HL-60/S4 treated with retinoic acid at 250 ng/mL for 4 days and 3 days (cell line): ENCODE measurements around the gene FAM47E.
"Not testable (repeated sequence)": the region's sequence is repeated elsewhere in the genome, so short reads cannot be mapped to it uniquely, and the experiment has no call there.

ENCODE experiments used
- in situ Hi-C: fragments of 300-500 bp; cut with MboI; formaldehyde crosslinking; loops from 2 replicates; pipeline ENCODE4 v1.7.0; 2022; ENCODE audit warnings: low sequenced_read_pairs

FAM47E gene

GRCh38 chr4:76224171-76224570 lies 27.4 kb upstream of the FAM47E start:
- in situ Hi-C loops: no loop called here

GRCh38 chr4:76226418-76226817 lies 25.1 kb upstream of the FAM47E start:
- in situ Hi-C loops: no loop called here

DNA sequence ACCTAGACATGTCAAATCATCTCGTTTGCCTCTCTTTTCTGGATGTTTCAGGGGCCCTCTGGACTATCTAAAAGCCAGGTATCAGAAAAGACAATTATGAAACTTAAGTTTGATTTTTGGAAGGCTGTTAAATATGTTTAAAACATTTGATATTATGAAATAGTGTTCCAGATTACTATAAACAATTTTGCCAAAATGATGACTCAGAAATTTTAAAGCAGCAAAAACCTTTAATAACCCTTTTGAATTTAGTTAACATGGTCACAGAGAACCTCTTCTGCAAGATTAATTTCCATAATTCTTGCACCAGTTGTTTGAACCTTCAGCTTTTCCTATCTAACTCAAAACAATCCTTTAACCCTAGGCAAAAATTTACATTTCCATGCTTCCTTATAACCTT lies 18.8 kb upstream of the FAM47E start:
- in situ Hi-C loops: no loop called here

- in situ Hi-C loops: no loop called here
Observed at GRCh38 chr4:76233083-76233482, 18.4 kb upstream of the FAM47E start.

GRCh38 chr4:76233529-76233928 lies 18.0 kb upstream of the FAM47E start:
- in situ Hi-C loops: no loop called here

- in situ Hi-C loops: no loop called here
Observed at GRCh38 chr4:76233967-76234678, 17.4 kb upstream of the FAM47E start.

DNA sequence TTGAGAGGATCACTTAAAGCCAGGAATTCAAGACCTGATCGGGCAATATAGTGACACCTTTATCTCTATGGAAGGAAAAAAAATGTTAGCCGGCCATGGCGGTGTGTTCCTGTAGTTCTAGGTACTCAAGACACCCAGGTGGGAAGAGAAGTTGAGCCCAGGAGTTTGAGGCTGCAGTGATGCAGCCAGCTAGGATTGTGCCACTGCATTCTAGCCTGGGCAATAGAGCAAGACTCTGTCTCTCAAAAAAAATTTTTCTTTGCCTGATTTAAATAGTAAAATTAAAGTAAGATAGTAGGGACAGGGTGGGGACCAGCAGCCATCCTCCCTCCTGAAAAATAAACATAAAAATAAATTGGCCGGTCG lies 16.9 kb upstream of the FAM47E start:
- in situ Hi-C loops: no loop called here

DNA sequence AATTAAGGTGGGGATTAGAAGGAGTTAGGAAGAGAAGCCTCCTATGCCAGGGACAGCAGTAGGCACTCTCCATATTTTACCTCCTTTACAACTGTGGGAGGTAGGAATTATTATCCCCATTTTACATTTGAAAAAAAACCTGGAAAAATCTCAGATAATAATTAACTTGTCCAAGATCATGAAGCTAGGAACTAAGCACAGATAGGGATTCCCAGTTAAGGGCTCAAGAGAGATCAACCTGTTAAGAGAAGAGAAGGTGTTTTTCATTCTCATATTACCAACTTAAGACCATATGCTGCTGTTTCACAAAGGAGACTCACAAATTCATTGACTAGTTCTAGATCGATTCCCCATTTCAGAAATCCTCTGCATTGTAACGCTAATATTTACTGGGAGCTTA lies 16.1 kb upstream of the FAM47E start:
- in situ Hi-C loops: no loop called here

DNA sequence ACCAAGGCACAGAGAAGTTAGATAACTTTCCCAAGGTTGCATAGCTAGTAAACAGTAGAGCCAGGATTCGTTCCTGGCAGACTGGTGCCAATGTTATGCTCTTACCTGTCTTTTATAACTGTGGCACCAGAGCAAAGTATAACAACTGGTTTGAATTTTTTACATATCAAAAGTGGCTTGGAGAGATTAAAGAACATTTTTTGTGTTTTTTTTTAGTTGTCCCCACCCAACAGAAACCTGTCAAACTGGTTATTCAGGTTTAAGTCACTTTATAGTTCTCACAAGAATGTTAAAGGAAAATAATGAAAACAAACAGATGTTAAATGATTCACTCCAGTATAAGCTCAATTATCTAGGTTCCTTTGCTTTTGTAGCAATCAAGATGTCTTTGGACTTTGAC lies 15.6 kb upstream of the FAM47E start:
- in situ Hi-C loops: no loop called here

GRCh38 chr4:76238236-76238635 lies 13.3 kb upstream of the FAM47E start:
- in situ Hi-C loops: no loop called here

DNA sequence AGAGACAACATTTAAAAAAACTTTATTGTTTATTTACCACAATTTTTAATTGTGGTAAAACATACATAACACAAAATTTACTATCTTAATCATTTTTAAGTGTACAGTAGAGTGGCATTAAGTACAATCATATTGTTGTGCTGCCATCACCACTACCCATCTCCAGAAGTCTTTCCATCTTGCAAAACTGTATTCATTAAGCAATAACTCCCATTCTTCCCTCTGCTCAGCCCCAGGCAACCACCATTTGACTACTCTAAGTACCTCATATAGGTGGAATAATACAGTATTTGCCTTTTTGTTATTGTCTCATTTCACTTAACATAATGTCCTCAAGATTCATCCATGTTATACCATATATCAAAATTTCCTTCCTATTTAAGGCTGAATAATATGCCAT lies 12.8 kb upstream of the FAM47E start:
- in situ Hi-C loops: no loop called here

- in situ Hi-C loops: no loop called here
Observed at GRCh38 chr4:76240236-76240635, 11.3 kb upstream of the FAM47E start.

DNA sequence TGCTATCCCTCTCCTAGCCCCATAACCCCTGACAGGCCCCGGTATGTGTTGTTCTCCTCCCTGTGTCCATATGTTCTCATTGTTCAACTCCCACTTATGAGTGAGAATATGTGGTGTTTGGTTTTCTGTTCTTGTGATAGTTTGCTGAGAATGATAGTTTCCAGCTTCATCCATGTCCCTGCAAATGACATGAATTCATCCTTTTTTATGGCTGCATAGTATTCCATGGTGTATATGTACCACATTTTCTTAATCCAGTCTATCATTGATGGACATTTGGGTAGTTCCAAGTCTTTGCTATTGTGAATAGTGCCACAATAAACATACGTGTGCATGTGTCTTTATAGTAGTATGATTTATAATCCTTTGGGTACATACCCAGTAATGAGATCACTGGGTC lies 7.6 kb upstream of the FAM47E start:
- in situ Hi-C loops: not testable (repeated sequence)

GRCh38 chr4:76246025-76246424 lies 5.5 kb upstream of the FAM47E start:
- in situ Hi-C loops: no loop called here

DNA sequence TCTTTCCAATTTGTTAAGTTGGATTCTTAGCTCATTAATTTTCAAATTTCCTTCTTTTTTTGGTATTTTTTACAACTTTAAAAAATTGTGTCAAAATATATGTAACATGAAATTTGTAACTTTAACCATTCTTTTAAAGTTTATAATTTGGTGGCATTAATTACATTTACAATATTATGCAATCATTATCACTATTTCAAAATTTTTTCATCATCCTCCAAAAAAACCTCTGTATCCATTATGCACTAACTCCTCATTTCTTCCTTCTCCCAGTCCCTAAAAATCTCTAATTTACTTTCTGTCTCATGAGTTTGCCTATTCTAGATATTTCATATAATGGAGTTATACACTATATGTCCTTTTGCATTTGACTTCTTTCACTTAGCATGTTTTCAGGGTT lies 4.7 kb upstream of the FAM47E start:
- in situ Hi-C loops: no loop called here

DNA sequence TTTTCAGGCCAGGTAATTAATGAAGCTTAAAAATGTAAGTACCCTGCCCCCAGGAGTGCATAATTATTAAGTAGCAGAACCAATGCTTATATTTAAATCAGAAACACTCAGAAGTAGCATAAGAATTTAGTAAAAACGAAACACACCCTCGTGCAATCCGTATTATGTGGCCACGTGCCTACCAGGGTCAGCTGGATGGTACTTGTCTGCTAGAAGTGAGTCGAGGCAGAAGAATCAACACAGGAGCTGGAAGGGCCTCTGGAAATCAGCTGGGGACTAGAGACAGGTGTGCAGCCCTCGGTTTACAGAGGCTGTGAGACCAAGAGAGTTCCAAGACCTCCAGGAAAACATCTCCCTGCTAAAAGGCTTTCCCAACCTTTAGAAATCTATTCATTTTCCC lies 559 bp upstream of the FAM47E start:
- in situ Hi-C loops: no loop called here

DNA sequence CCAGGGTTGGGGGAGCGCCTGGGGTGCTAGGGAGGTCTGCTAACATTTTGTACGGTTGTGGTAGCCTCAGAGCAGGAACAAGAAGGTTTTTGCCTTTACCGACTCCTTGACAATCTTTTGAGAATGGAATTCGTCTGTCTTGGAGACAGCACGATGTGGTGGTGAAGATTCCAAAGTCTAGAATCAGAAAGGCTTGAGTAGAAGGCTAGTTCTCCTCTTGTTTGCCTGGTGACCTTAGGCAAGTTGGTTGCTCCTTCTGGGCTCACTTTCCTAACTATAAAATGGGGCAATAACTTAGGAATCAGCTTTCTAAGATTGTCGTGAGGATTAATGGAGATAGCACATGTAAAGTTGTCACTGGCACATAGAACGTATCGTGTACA lies 741 bp downstream of the FAM47E start:
- in situ Hi-C loops: no loop called here

- in situ Hi-C loops: no loop called here
Observed at GRCh38 chr4:76253511-76253910, 2.0 kb downstream of the FAM47E start.

GRCh38 chr4:76256032-76256431 lies 4.5 kb downstream of the FAM47E start:
- in situ Hi-C loops: no loop called here

DNA sequence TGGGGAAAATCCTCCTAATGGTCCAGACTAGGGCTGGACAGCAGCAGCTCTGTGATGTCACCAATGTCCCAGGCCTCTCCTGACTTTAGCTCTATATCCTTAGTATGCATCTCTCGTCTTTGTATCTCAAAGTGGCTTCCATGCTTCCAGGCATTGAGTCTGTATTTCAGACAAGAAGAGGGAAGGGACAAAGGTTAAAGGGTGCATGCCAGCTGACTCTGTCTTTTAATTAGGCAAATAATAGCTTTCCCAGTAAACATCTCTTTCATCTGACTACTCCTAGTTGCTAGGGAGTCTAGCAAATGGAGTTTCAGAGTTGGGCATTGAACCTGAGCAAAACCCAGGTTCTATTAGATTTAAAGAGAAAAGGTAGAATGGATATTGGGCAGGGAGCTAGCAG lies 5.4 kb downstream of the FAM47E start:
- in situ Hi-C loops: no loop called here

GRCh38 chr4:76257824-76258223 lies 6.3 kb downstream of the FAM47E start:
- in situ Hi-C loops: no loop called here

- in situ Hi-C loops: no loop called here
Observed at GRCh38 chr4:76260571-76260970, 9.1 kb downstream of the FAM47E start.

DNA sequence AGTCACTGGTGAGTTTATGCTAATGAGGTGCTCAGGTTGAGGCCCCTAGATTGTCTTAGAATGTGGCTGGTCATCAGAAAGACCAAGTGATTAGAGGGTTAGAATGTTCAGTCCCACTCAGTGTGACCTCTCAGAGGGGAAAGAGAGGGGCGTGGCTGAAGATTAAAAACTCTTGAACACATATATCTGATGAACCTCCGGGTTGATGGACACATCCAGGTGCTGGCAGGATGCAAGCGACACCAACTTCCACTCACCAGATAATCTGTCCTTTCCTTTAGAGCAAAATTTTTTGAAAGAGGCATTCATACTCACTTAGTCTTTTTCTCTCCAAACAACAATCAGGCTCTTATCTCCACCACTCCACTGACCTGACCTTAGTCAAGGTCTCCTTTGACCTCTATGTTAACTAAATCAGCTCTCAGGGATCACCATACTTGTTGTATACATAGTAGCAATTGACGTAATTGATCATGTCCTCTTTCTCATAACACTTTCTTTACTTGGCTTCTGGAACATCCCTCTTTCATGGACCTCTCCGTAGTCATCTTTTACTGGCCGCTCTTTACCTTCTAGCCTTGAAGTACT lies 14.2 kb downstream of the FAM47E start:
- in situ Hi-C loops: no loop called here
